HG03571 (cell line): ENCODE data around the gene LRRFIP1.
"Not testable (repeated sequence)": the region's sequence is repeated elsewhere in the genome, so short reads cannot be mapped to it uniquely, and the experiment has no call there.

Experiments
- ATAC-seq: cut with Tn5 transposase; IDR thresholded peaks from one replicate; pipeline ENCODE4 v1.9.1; 2021; ENCODE audit not compliant: unreplicated experiment

The LRRFIP1 gene

DNA sequence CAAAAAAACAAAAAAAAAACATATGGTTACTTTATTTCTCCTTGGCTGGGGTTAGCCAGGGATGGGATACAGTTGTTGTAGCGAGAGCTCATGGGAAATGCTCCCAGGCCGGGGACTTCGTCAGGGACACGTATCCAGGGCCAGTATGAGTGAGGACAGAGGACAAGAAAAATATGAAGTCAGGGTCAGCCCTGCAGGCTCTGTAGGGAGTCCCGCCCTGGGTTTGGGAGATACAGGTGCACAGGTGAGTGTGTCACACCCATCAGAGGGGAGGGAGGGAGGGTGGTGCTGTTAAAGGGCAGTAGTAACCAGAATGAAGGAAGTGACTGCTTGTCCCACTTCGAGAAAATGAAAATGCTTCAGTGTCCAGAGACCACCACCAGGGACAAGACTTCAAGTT lies 115.6 kb downstream of the LRRFIP1 start:
- no peak for ATAC-seq

DNA sequence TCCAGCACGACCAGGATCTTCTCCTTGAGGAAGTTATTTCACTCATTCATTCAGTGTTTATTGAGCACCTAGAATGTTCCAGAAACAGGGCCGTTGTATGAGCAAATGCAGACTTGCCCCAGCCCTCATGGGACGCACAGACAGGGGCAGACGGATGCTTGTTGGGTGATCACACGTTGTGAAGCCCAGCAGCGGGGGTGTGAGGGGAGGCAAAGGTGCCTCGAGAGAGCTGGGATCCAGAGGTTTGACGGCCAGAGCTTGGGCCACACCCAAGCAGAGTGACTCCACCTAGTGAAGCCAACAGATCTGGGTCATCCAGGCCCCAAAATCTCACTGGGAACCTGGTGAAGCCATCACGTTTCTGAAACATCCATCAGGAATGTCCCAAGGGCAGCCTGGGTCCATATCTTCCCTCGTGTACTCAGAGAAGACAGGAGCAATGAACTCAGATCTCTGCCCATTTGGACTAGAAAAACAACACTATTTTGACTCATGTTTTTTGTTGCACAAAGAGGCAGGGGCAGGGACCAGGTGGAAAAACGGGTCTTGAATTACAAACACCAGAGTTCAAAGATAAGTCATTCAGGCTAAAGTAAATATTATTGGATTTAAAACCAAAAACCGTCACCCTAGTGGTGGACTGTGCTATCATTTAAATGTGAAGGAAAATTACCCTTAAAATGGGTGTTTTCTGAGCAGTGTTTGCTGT lies 116.3 kb downstream of the LRRFIP1 start:
- no peak for ATAC-seq

DNA sequence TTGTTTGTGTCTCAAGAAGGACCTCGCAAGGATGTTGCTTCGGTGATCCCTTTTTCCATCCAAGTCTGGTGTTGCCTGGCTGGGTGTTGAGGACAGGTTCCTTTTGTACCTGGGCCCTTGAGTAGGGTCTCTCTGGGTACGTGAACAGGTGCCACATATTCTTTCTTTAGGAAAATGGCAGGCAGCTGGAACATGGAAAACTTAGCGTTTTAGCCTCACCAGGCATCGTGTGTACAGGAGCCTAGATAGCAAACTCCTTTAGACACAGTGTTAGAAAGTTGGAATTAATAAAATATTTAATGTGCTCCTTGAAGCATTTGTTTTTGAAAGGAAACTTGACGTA lies 116.9 kb downstream of the LRRFIP1 start:
- ATAC-seq, result no peak

GRCh38 chr2:237744613-237745249 lies 117.3 kb downstream of the LRRFIP1 start:
- no peak for ATAC-seq

DNA sequence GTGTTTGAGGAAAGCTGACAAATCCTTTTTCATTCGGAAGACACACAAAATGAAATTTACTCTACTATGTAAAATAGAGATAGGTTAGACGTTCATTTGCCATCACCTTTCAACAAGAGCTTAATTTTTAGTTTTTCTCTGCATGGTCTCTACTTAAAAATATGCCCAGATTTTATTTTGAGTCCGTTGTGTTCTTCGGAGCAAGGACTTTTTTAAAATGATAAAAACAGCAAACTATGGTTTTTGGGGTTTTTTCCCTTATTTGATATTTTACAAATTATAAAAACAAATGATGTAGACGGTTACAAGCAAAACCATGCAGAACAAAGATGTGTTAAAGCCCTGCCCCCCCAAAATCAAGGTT lies 117.8 kb downstream of the LRRFIP1 start:
- no peak for ATAC-seq

DNA sequence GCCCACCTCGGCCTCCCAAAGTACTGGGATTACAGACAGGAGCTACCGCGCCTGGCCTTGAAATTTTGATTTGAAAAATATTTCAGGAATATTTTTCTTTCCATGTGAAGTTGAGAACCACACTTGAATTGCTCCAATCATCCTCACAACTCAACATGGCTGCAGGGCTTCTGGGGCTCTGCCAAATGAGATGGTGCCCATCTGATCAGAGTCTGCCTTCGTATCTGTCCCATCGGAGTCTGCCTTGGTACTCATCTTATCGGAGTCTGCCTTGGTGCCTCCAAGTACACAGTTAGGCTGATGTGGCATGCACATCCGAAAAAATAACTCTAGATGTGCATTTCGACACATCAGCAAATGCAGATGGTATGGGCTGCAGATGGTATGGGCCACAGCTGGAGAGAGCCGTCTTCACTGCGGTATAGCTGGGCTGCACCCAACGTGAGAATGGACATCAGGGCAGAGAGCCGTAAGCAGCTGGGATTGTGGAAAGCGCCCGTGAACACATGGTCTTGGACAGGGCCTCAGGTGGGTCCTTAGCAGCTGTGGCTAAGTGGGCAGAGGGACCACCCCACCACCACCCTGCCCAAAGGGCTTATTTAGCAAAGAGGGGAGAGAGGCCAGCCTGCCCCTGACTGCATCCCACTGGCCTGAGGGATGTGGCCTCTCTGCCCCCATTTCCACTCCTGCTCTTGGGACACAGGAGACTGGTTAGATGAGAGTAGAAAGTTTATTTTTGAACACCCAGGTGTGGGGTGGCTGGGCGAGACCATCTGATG lies 119.1 kb downstream of the LRRFIP1 start:
- ATAC-seq, result no peak

DNA sequence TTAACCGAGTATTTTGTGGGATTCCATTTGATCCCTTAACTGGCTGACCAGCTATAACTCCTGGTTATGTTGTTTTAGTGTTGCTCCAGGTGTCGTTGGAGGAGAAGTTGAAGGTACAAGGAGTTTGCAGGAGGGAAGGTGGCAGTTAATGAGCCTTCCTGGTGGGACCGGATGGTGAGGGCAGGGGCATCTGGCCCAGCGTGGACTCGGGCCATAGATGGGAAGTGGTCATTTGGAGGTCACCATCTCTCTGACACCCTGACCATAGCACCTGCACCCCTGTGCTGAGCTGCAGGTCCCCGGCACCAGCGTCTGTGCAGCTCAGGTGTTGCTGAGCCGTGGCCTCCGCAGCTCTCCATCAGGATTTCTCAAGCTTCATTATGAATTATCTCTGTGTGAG lies 119.8 kb downstream of the LRRFIP1 start:
- no peak for ATAC-seq

- no peak for ATAC-seq
These were observed 121.6 kb downstream of the LRRFIP1 start for GRCh38 chr2:237749002-237749401.

DNA sequence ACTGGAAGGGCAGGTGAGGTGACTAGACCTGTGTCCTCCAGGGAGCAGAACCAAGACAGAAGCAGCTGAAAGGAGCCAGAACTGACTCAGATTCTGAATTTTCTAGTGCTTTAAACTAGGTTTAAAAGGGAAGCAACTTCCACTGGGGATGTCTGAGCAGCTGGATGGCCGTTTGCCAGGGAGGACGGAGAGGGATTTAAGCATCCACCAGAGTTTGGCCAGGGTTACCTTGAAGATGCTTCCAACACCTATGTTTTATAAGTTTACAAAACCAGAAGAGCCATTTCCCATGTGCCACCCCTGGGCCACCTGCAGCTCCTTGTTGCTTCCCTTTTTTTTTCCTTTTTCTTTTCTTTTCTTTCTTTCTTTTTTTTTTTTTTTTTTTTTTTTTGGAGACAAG lies 122.6 kb downstream of the LRRFIP1 start:
- no peak for ATAC-seq

DNA sequence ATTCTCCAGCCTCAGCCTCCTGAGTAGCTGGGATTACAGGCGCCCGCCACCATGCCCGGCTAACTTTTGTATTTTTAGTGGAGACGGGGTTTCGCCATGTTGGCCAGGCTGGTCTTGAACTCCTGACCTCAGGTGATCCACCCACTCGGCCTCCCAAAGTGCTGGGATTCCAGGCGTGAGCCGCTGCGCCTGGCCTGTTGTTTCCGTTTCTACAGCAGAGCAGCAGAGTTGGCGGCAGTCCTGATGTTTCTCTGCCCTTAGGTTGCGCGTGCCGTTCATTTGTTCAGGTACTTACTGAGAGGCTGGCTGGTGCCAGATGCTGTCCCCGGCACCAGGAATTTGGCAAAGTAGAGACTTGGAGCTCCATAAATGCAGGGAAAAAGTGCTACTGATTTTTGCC lies 123.1 kb downstream of the LRRFIP1 start:
- ATAC-seq, result not testable (repeated sequence)

DNA sequence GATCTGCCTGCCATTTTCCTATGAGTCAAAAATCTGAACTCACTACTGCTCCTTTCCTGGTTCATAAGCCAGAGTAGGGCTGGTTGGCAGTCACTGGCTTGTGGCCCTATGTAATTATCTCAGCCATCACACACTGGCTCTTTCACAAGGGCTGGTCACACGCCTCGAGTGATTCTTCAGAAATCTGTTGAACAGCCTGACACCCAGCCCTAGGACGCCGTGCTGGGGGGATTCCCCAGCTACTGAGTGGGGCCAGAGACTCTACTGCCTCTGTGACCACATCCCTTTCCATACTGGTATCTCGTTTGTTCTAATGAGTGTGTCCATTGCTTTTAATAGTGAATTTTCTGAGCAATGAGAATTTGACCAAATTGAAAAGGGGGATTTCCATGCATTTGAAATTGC lies 125.4 kb downstream of the LRRFIP1 start:
- peak; percentile 96 for ATAC-seq

- no peak for ATAC-seq
These were observed 126.8 kb downstream of the LRRFIP1 start for GRCh38 chr2:237754182-237754581.

- ATAC-seq, result no peak
These were observed 127.3 kb downstream of the LRRFIP1 start for GRCh38 chr2:237754626-237755248.

GRCh38 chr2:237757616-237758015 lies 130.2 kb downstream of the LRRFIP1 start:
- ATAC-seq, result no peak

- ATAC-seq, result no peak
These were observed 130.8 kb downstream of the LRRFIP1 start for GRCh38 chr2:237758185-237758584.

- no peak for ATAC-seq
These were observed 131.8 kb downstream of the LRRFIP1 start for GRCh38 chr2:237759176-237759575.

- no peak for ATAC-seq
These were observed 133.4 kb downstream of the LRRFIP1 start for GRCh38 chr2:237760506-237761502.

DNA sequence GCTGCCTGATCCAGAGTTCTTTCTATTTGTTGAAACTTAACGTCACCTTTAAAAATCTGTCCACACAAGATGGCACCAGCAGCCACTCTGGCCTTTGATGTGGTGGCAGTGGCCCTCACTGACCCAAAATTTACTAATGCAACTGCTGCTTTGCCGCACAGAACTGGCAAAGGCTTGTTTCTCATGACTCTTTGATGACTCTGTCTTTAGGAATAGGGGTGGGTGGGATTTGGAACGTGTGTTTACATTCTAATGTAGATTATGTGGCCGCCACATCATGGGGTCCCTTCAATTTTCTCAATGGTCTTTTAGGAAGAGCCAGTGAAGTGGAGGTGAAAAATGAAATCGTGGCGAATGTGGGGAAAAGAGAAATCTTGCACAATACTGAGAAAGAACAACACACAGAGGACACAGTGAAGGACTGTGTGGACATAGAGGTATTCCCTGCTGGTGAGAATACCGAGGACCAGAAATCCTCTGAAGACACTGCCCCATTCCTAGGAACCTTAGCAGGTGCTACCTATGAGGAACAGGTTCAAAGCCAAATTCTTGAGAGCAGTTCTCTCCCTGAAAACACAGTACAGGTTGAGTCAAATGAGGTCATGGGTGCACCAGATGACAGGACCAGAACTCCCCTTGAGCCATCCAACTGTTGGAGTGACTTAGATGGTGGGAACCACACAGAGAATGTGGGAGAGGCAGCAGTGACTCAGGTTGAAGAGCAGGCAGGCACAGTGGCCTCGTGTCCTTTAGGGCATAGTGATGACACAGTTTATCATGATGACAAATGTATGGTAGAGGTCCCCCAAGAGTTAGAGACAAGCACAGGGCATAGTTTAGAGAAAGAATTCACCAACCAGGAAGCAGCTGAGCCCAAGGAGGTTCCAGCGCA lies 135.2 kb downstream of the LRRFIP1 start:
- ATAC-seq, result not testable (repeated sequence)

- no peak for ATAC-seq
These were observed 136.4 kb downstream of the LRRFIP1 start for GRCh38 chr2:237763812-237764211.

- not testable (repeated sequence) for ATAC-seq
These were observed 137.7 kb downstream of the LRRFIP1 start for GRCh38 chr2:237765122-237765521.
